Measurements from ENCODE around the gene PEAK3. TPM values are rescaled to one million over a fixed set of nuclear protein-coding genes. Genes with fewer than 3 reads are reported as not detected.
A peak's percentile ranks its signal among the peaks of the same experiment; 100 is the strongest.

Gene PEAK3
- total RNA-seq, 4 donors from 2014 or later = 1.2 to 5.8 (median 2.6) TPM

GRCh38 chr19:2255112-2255845 is 26.7 kb downstream of the PEAK3 start:
- Histone ChIP-seq H3K4me1 (peaks cover 0 to 42% (median 32%) of the 10 kb centered on the region in 4 donors), H3K27me3 (peaks cover 0 to 35% of the 10 kb centered on the region in 2 donors)
- TF ChIP-seq CTCF (IDR thresholded peaks at IDR 0.05) (no peak), POLR2A (IDR thresholded peaks at IDR 0.05) (no peak)

DNA sequence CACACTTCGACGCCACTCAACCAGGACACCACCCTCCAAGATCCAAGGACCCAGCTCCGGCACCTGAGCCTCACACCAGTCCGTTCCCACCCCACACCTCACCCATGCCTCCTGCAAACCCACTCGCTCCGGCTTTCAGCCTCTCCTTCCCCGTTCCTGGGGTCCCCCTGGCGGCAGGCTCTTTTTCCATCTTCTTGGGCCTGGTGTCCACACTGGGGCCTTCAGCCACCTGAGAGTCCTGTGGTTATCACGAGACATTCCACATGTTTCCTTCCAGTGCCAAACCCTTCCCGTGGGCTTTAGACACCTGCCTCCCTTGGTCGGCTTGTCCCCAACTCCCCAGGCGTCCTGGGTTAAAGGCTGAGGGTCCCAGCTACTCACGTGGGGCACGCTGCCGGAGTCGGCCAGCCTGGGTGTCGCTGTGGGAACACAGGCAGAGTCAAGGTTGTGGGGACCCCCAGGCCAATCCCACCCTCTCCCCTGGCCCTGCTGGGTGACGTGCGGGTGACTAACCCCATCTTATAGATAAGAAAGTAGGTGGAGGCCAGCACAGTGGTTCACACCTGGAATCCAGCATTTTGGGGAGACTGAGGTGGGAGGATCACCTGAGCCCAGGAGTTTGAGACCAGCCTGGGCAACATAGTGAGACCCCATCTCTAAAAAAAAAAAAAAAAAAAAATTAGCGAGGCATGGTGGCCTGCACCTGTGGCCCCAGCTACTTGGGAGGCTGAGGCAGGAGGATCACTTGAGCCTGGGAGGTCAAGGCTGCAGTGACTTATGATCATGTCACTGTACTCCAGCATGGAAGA is 27.7 kb downstream of the PEAK3 start:
- H3K9me3 ChIP-seq = no peaks in the 10 kb centered on the region
- TF ChIP-seq POLR2A (IDR thresholded peaks at IDR 0.05) = no peak
- TF ChIP-seq CTCF (IDR thresholded peaks at IDR 0.05) = no peak
- no peak for DNase-seq
- peak overlapping the region in 1 of 4 donors; percentile 55 for H3K27ac ChIP-seq
- H3K36me3 ChIP-seq = no peaks in the 10 kb centered on the region
- H3K4me1 ChIP-seq = peaks cover 0 to 45% (median 34%) of the 10 kb centered on the region in 4 donors
- H3K4me3 ChIP-seq = peak overlapping the region in 1 of 4 donors; percentile 52
- H3K27me3 ChIP-seq = peaks cover 0 to 43% of the 10 kb centered on the region in 2 donors

More at GRCh38 chr19:2255112-2255845, 26.7 kb downstream of the PEAK3 start:
- DNase-seq = no peak
- H3K4me3 ChIP-seq = no peak overlapping the region
- H3K27ac ChIP-seq = peak overlapping the region in 1 of 4 donors; percentile 62
- H3K9me3 ChIP-seq = no peaks in the 10 kb centered on the region
- H3K36me3 ChIP-seq = no peaks in the 10 kb centered on the region

GRCh38 chr19:2253106-2254063 is 28.6 kb downstream of the PEAK3 start:
- Histone ChIP-seq H3K4me3 (peak overlapping the region; percentile 18 to 52 (median 30)), H3K27me3 (peaks cover 0 to 43% of the 10 kb centered on the region in 2 donors), H3K9me3 (no peaks in the 10 kb centered on the region), H3K4me1 (peaks cover 0 to 45% (median 33%) of the 10 kb centered on the region in 4 donors), H3K27ac (peak overlapping the region in 1 of 4 donors; percentile 55), H3K36me3 (peaks cover 0 to 5% (median 0%) of the 10 kb centered on the region in 3 donors)
- TF ChIP-seq POLR2A (IDR thresholded peaks at IDR 0.05) (no peak), CTCF (IDR thresholded peaks at IDR 0.05) (peak in 3 of 6 experiments; percentile 10 to 32 (median 17))
- DNase-seq = peak in 1 of 3 donors; percentile 63

DNA sequence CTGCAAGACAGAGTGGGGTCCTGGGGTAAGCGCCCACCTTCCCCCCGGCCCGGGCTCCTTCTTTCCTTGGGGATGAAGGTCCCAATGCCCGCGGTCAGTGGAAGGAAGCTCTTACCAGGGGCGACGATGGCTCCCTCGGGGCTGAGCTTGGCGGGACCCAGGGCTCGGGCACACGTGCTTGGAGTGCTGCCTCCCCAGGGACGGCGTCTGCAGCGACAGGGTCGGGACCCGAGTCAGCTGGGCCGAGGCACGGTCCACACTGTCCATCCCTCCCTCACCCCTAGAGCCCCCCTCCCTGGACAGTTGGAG is 29.2 kb downstream of the PEAK3 start:
- TF ChIP-seq POLR2A (IDR thresholded peaks at IDR 0.05) (no peak), CTCF (IDR thresholded peaks at IDR 0.05) (no peak)
- no peak for DNase-seq
- Histone ChIP-seq H3K27ac (peak overlapping the region in 1 of 4 donors; percentile 55), H3K4me3 (peak overlapping the region; percentile 18 to 52 (median 30)), H3K36me3 (peaks cover 0 to 12% (median 0%) of the 10 kb centered on the region in 3 donors), H3K27me3 (peaks cover 0 to 43% of the 10 kb centered on the region in 2 donors), H3K9me3 (no peaks in the 10 kb centered on the region), H3K4me1 (peaks cover 0 to 45% (median 31%) of the 10 kb centered on the region in 4 donors)
